DMS53 treated with DMSO at 0.1 percent for 48 hours (cell line): Measurements from ENCODE around the gene CDH5.
"Not testable (repeated sequence)": the region's sequence is repeated elsewhere in the genome, so short reads cannot be mapped to it uniquely, and the experiment has no call there.

Experiments
- DNase-seq: peaks from one replicate; lab custom pipeline; 2025; ENCODE audit not compliant: unreplicated experiment; lab: John Stamatoyannopoulos, UW

Gene CDH5, protein sequence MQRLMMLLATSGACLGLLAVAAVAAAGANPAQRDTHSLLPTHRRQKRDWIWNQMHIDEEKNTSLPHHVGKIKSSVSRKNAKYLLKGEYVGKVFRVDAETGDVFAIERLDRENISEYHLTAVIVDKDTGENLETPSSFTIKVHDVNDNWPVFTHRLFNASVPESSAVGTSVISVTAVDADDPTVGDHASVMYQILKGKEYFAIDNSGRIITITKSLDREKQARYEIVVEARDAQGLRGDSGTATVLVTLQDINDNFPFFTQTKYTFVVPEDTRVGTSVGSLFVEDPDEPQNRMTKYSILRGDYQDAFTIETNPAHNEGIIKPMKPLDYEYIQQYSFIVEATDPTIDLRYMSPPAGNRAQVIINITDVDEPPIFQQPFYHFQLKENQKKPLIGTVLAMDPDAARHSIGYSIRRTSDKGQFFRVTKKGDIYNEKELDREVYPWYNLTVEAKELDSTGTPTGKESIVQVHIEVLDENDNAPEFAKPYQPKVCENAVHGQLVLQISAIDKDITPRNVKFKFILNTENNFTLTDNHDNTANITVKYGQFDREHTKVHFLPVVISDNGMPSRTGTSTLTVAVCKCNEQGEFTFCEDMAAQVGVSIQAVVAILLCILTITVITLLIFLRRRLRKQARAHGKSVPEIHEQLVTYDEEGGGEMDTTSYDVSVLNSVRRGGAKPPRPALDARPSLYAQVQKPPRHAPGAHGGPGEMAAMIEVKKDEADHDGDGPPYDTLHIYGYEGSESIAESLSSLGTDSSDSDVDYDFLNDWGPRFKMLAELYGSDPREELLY

DNA sequence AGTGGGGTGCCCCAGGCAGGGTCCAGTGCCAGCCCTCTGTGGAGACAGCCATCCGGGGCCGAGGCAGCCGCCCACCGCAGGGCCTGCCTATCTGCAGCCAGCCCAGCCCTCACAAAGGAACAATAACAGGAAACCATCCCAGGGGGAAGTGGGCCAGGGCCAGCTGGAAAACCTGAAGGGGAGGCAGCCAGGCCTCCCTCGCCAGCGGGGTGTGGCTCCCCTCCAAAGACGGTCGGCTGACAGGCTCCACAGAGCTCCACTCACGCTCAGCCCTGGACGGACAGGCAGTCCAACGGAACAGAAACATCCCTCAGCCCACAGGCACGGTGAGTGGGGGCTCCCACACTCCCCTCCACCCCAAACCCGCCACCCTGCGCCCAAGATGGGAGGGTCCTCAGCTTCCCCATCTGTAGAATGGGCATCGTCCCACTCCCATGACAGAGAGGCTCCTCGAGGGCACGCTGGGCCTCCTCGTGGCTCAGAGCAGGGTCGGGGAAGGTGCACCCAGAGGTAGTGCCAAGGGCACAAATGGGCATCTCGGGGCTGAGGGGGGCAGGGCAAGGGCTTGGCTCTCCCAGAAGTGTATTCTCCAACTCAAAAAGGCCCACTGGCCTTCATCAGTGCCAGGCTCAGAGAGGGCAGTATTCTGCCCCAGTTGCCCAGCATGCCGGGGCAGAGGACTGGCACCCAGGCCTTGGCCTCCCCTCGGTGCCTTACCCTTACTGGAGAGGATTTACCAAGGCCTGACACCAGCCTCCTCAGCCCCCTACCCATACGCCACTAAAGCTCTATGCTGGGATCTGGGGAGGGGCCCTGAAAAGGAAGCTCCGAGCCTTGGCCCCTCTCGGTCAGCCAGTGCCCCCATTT lies at the start of gene CDH5:
CDH5 (plus strand) TSS at position 259 of the 867 bp plus-strand sequence. CDS start 12,647 bp downstream, outside the sequence.
- DNase-seq = no peak

DNA sequence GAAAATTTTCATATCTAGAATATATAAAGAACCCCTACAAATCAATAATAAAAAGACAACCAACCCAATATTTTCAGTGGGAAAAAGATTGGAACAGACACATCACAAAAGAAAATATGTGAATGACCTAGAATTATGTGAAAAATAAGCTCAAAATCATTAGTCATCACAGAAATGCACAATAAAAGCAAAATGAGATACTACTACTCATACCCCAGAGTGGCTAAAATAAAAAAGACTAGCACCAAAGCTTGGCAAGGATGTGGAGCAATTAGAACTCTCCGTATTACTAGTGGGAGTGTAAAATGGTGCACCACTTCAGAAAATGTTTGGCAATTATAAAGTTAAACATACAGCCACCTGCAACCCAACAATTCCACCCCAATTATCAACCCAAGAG lies 48.0 kb upstream of the CDH5 start:
- DNase-seq = no peak

DNA sequence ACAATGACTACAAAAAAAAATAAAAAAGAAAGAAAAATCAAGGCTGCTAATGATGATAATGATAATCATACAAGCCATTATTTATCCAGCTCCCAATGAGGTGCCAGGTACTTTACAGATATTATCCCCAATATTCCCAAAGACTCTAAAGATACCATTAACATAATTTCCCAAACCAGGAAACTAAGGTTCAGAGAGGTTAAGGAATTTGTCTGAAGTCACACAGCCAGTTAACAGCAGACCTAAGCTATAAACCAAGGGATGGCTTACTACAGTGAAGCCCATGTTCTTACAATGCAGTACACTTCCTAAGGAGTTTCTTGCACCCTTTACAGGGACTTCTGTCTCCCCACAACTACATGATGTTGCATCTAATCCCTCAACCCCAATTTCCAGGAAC lies 45.7 kb upstream of the CDH5 start:
- no peak for DNase-seq

DNA sequence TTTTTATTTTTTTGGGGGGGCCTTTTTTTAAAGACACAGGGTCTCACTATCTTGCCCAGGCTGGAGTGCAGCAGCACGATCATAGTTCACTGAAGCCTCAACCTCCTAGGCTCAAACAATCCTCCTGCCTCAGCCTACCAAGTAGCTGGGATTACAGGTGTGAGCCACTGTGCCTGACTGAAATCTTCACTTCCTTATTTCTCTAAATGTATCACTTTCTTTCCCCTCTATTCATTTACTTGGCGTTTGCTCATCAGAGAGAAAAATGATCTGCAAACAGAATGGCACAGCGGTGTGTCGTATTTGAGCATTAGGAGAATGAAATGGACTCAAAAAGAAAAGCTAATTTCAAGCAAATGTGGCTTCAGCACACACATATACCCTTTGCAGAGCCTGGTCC lies 44.3 kb upstream of the CDH5 start:
- no peak for DNase-seq

DNA sequence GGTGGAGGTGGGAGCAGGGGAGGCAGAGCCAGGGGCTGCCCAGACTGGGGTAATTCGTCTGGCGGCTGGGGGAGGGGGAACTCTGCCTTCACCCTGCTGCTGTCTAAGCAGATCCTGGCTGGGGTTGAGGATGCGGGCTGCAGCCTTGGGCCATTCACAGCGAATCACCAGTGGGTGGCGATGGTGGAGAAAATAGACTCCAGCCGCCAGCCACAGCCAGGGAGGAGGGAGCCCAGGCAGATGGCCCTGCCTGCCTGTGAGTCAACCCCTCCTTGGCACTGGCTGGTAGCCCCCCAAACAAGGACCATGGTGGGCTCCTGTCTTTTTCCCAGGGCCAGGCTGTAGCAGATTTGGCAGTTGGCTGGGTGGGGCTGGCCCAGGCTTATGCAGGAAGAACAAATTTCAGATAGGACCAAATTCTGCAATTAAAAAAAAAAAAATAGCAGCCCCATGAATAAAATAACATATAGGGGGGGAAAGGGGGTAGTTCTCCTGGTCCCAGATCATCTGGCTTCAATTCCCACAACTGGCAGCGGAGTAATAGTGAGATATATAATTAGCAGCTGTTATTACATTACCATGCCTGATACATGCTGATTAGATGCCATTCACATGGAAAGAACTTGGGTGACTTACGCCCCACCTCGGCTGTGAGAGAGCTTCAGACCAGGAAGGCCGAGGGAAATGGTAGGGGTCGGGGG lies 41.5 kb upstream of the CDH5 start:
- peak; percentile 45 for DNase-seq

DNA sequence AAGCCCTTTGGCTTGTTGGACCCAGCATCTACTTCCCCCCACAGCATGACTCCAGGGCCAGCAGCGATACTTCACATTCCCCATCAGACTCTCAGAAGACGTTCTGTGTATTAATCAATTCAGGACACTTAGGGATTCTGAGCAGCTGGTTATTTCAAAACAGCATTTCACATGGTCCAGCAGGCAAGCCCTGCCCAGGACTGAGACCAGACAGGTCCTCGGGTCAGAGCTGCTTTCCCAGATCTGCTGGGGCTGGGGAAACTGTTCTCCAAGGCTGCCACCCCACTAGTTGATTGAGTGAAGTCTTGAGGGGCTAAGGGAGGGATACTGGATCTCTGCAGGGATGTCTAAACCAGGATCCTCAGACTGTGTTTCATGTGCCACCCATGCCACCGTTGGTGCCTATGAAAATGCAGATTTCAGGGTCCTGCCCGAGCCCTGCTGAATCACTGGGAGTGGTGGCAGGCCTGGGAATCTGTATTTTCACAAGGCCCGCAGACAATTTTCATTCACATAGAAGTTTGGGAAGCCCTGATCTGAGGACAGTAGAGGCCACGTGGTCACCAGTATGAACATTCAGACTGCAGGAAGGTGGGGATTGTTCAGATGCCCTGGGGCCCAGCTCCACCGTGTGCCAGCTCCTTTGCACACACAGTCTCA lies 40.6 kb upstream of the CDH5 start:
- DNase-seq = no peak

DNA sequence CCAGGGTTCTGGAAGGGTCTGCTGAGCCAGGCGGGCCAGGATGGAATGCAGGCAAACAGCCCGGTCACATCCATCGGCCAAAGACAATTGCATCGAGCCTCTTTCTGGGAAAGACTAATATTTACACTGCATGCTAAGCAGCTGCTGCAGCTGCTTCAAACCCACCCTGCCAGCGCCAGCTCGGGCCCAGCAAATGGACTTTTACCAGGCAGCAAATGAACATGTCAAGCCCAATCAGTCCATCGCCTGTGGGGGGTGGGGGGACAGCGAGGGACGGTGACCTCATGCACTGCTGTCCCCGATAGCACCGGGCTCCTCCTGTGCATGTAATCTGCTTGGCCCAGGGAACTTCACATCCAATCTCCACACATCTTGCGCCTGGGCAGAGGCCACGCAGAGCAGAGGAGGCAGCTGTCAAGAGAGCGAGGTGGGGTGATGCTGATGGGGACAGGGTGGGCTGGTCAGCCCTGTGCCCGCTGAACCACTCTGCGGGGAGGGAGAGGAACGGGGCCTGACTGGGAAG lies 39.4 kb upstream of the CDH5 start:
- DNase-seq = peak; percentile 88

DNA sequence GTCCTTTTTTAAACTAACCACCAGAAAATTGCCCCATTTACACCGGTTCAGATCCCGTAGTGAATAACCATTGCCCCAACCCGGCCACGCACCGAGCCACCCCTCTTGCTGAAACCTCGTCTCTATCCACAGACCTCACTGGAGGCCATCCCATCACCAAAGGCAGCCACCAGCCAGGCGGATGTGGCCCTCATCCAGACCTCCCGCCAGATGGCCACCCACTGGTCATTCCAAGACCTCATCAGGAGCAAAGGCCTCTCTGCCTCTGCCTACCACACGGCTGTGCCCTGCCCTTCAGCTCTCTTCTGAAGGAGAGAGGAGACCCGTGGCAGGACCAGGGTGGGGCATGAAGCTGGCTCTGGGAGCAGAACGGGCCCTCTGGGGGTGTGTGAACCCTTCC lies 38.2 kb upstream of the CDH5 start:
- no peak for DNase-seq

DNA sequence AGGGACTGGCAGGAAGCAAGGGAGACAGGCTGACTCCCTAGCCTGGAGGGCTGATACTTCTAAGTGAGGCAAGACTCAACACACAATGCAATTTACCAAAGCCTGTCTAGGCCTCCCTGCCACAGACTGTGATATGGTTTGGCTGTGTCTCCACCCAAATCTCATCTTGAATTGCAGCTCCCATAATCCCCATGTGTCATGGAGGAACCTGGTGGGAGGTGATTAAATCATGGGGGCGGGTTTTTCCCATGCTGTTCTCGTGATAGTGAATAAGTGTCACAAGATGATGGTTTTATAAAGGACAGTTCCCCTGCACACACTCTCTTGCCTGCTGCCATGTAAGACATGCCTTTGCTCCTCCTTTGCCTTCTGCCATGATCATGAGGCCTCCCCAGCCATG lies 35.0 kb upstream of the CDH5 start:
- not testable (repeated sequence) for DNase-seq

DNA sequence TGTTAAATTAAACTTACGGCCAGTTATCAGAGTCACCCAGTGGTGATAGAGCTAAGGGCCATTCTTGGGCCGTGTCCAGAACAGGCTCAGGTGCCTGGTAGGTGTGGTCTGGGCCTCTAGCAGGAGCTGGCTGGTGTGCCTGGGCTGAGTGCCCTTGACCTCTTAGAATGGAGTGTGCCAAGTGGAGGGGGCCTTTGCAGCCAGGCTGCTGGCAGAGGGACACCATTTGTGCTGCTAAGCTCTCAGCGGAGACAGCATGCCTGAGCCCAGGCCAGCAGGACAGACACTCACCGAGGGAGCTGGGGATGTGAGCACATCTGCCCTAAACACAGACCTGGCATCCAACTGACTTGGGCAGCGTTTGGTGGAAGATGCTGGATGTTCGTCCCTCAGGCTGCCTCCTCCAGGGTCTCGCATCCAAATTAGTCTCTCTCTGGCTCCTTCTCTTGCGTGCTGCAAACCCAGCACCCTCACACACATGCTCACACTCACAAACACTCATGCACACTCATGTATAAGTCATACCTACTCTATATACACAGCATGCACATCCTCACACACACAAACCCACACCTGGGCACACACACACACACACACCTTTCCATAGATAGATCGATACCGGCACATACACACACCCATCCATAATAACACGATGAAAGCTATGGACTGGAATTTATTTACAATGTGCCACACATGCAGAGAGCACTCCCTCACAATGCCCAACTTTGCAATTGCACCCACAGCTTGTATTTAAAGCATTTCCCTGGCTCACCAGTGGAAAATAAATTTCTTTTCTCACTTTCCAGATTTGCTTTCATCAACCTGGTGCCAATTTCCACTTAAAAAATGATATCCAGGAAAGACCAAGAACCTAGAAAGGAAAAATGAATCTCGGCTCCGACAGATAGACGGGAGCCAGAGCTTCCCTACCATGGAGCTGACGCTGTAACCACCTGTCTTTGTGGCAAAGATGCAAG lies 33.6 kb upstream of the CDH5 start:
- DNase-seq = no peak

DNA sequence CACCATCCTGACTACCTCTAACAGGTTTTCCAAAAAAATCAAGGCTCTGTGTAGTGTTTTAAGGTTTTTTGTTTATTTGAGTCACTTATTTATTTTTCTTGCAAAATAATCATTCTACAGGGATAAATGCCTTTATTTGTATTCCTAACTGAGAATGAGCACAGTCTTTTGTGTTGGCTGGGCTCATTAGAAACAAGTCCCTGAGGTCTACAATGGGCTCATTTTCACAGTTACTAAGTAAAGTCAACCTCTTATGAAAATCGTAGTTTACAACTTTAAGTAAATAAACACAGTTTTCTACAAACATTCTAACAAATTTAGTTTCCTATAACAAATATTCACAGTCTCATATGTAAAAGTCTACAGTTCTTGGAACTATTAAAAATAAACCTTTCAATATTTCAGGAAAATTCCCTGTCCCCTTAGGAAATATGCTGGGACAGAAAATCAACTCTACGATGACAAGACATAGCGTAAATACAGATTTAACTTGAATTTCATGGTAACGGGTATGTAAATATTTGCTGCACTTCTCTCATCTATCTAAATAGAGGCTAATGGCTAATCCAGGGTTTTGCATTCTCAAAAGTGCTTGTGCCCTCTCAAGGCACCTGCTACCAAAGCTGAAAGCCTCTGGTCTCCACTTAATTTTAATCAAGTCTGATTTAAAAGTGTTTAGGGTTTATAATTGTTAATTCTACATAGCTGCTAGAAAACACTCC lies 31.5 kb upstream of the CDH5 start:
- peak; percentile 93 for DNase-seq

DNA sequence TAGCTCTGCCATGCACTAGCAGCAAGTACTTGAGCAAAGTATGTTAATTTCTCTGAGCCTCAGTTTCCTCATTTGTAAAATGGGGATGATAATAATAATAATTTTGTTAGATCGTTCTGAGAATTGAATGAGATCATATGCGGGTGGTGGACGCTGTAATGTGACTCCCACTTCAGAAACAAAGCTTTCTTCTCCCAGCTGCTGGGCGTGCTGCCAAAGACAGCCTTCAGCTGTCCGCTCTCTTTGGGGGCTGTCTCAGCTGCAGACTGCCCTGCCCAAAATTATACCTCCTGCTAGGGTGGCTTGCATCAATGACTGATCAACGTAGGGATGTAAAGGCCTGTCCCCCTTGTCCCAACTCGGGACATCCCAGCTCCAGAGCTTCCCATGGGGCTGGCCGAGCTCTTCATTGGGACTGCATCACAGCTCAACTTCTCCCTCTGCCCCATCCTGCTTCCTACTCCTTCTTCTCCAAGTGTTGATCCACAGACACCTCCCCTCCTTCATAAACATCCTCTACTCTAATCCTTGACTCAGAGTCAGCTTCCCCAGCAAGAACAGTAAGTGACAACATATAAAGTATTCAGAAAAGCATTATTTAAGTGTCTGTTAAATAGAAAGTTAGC lies 30.7 kb upstream of the CDH5 start:
- peak; percentile 78 for DNase-seq

DNA sequence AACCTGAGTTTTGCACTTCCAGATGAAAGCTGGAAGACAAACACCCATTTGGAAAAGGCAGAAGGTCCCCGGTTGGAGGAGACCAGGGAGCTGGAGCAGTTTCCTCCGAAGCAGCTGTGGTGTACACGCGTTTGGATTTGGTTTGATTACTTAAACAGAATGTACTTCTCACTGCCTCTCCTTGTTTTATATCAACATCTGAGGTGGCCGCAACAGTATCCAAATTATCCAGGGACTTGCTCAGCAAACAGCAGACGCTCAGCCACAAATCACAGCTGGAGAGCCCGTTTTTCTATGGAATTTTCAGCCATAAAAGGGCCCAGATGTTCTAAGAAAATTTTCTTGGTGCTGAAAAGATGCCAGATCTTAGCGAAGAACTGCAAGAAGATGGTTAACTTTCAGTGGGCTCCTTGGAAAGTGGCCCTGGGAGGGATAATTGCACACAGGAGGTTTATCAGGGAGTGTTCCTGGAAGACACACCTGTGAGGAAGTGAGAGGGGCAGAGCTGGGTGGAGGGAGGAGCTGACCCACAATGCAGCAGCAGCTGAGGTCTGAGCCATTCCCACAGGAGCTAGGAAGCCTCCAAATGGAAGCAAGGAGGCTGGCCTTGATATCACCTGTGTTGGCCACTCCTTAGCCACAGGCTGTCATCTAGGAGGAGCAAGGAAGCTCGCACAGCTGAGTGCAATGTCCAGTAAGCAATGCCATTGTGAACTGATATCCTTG lies 28.9 kb upstream of the CDH5 start:
- DNase-seq = no peak

DNA sequence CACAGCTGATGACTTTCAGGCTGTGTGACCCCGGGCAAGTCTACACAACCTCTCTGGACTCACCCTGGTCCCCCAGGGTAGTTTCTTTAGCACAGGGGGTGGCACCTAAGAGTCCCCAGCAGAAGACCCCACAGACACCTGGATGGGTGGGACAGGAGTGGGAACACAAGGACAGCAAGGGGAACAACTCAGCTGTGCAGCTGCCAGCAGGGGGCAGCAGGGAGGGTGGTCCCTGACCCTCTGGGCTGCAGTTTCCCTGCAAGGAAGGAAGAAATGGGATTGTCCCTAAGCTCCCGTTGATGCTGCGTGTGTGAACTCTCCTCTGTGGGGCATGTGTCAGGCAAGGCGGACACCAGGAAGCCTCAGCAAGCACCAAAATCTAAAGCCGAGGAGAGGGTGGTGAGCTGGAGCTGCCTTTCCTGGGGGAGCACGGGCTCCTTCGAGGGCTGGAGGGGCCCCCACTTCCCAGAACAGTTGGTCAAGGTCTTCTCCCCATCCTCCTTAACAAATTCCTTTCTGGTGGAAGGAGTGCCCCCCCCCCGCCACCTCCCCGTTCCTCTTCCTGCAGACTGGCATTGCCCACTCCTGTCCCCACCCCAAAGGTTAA lies 24.1 kb upstream of the CDH5 start:
- no peak for DNase-seq

DNA sequence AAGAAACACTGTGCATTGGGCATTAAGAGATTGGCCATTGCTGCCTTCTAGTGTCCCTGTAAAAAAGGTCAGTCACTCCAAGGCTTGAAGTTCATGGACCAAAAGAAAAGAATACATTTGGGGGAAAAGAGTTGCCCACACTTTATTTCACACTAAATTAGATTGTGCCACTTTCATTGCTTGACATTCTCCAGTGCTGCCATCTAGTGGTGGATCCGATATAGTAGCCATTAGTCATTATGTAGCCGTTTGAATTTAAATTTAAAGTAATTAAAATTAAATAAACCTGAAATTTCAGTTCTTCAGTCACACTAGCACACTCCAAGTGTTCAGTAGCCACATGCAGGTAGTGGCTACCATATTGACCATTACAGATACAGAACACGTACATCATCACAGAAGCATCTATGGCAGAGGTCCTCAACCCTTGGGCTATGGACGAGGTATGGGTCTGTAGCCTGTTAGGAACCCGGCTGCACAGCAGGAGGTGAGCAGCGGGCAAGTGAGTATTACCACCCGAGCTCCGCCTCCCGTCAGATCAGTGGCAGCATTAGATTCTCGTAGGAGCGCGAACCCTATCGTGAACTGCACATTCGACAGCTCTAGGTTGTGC lies 21.9 kb upstream of the CDH5 start:
- DNase-seq = peak; percentile 33

DNA sequence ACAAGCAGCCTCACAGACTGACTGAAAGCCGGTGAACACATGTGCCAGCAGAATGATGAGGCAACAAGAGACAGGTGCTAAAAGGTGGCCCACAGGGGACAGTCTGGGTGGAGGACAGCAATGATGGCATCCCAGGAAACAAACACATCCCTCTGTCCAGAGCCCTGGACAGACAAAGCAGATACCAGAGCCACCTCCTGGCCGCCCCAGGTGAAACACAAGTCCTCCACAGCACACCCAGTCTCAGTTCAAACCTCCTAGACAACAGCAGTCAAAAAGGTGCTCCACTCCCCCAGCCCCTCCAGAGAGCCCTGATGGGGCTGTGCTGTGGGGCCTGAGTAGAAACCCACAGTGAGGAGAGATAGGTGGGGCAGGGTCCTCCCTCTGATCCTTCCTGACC lies 20.3 kb upstream of the CDH5 start:
- DNase-seq = no peak
